A549 (cell line): Measurements from ENCODE around the gene CITED4. TPM values are rescaled to one million over a fixed set of nuclear protein-coding genes. Genes with fewer than 3 reads are reported as not detected.

Source experiments
- ATAC-seq, 2 experiments: fragments of 200-7000 bp in 1 of 2; fragments of >200 bp in 1 of 2; cut with Nextera tagmentation in 1 of 2; cut with Tn5 transposase in 1 of 2; 3 replicates each; pipeline versions ENCODE4 v1.8.0 to v1.9.1; 2018 to 2020; ENCODE audit warnings: mild to moderate bottlenecking in 1 of 2, moderate library complexity in 1 of 2
- CTCF ChIA-PET: fragments of 300-600 bp; sonication (Branson Sonifier 250); formaldehyde crosslinking; extraction: SDS; loops from one replicate; lab custom pipeline; 2021; ENCODE audit warnings: antibody characterized with exemption, inconsistent platforms; lab: Yijun Ruan, JAX
- POLR2A ChIA-PET: fragments of 350-600 bp; formaldehyde crosslinking; extraction: SDS; loops from one replicate; lab custom pipeline; 2021; ENCODE audit warnings: antibody characterized with exemption, inconsistent platforms; lab: Yijun Ruan, JAX
- DNase-seq, 2 experiments: peaks; one replicate each; pipeline versions ENCODE4 v3.0.0 to v3.0.0-alpha.2; 2011 to 2016; ENCODE audit warnings: low read depth in 1 of 2, low spot score in 1 of 2
- FAIRE-seq: peaks from 2 replicates; lab custom pipeline; 2011; peaks lifted over from hg19 to GRCh38; lab: Jason Lieb, UNC
- H3K27ac ChIP-seq, 2 experiments: fragments of >200 bp; sonication (Bioruptor Twin); formaldehyde crosslinking; 3 replicates each; pipeline ENCODE4 v1.5.1; 2016 to 2017
- H3K4me1 ChIP-seq: fragments of >200 bp; sonication (Bioruptor Twin); formaldehyde crosslinking; 3 replicates; pipeline ENCODE4 v1.6.1; 2016
- H3K4me2 ChIP-seq: fragments of >200 bp; sonication (Bioruptor Twin); formaldehyde crosslinking; 3 replicates; pipeline ENCODE4 v1.6.1; 2016
- H3K4me3 ChIP-seq: fragments of >200 bp; sonication (Bioruptor Twin); formaldehyde crosslinking; 3 replicates; pipeline ENCODE4 v1.5.1; 2016
- H3K9me3 ChIP-seq: fragments of >200 bp; sonication (Bioruptor Twin); formaldehyde crosslinking; 3 replicates; pipeline ENCODE4 v1.6.1; 2016
- CBX8 ChIP-seq: fragments of 200-600 bp; sonication (generic); IDR thresholded peaks from 2 replicates; pipeline ENCODE4 v1.6.1; 2016
- CEBPB ChIP-seq, 2 experiments: fragments of >200 bp in 1 of 2; sonication (Bioruptor Twin) in 1 of 2; formaldehyde crosslinking in 1 of 2; IDR thresholded peaks; 2 replicates each; pipeline ENCODE4 v1.6.1; 2012 to 2016
- CHD4 ChIP-seq: fragments of 200-600 bp; sonication (generic); IDR thresholded peaks from 2 replicates; pipeline ENCODE4 v1.6.1; 2016; ENCODE audit warnings: antibody characterized with exemption, mild to moderate bottlenecking, borderline replicate concordance
- EP300 ChIP-seq, 2 experiments: fragments of >200 bp; sonication (Bioruptor Twin); formaldehyde crosslinking; IDR thresholded peaks; 2 replicates in 1 of 2; 3 replicates in 1 of 2; pipeline ENCODE4 v1.6.1; 2016 to 2017
- FOSB ChIP-seq: fragments of 250-450 bp; sonication (Bioruptor Pico); IDR thresholded peaks from 2 replicates; pipeline ENCODE4 v1.5.0; 2020; ENCODE audit warnings: mild to moderate bottlenecking, moderate library complexity
- FOSL2 ChIP-seq, 2 experiments: fragments of 450-650 bp in 1 of 2; fragments of >200 bp in 1 of 2; sonication (Bioruptor Twin) in 1 of 2; formaldehyde crosslinking; IDR thresholded peaks; 2 replicates each; pipeline versions ENCODE4 v1.5.0 to v1.6.1; 2016 to 2020; ENCODE audit warnings: mild to moderate bottlenecking in 1 of 2, moderate library complexity in 1 of 2
- GATA3 ChIP-seq: IDR thresholded peaks from 2 replicates; pipeline ENCODE4 v1.6.1; 2012; ENCODE audit warnings: borderline replicate concordance
- HMGXB4 ChIP-seq: fragments of 250-450 bp; sonication (Bioruptor Pico); IDR thresholded peaks from 2 replicates; pipeline ENCODE4 v1.5.0; 2021; ENCODE audit warnings: mild to moderate bottlenecking, moderate library complexity, borderline replicate concordance
- HOXB5 ChIP-seq: fragments of 250-450 bp; sonication (Bioruptor Pico); IDR thresholded peaks from 2 replicates; pipeline ENCODE4 v1.5.0; 2020; ENCODE audit warnings: mild to moderate bottlenecking, moderate library complexity
- JUNB ChIP-seq: fragments of >200 bp; sonication (Bioruptor Twin); formaldehyde crosslinking; IDR thresholded peaks from 2 replicates; pipeline ENCODE4 v1.6.1; 2016
- KDM1A ChIP-seq: fragments of 200-600 bp; sonication (generic); IDR thresholded peaks from 2 replicates; pipeline ENCODE4 v1.6.1; 2016; ENCODE audit warnings: low read depth, mild to moderate bottlenecking
- MYC ChIP-seq: IDR thresholded peaks from 2 replicates; pipeline ENCODE4 v1.6.1; 2012; ENCODE audit warnings: mild to moderate bottlenecking, inconsistent platforms, low read length, improper control_type of control experiment, borderline replicate concordance
- NFE2L2 ChIP-seq: fragments of 150-350 bp; conservative IDR thresholded peaks from 2 replicates; pipeline ENCODE4 v1.6.1; 2014; ENCODE audit warnings: low read length
- NR3C1 ChIP-seq: fragments of >200 bp; sonication (Bioruptor Twin); formaldehyde crosslinking; IDR thresholded peaks from 3 replicates; pipeline ENCODE4 v1.6.1; 2017
- RCOR1 ChIP-seq: fragments of 150-350 bp; IDR thresholded peaks from 2 replicates; pipeline ENCODE4 v1.6.1; 2014; ENCODE audit warnings: antibody characterized with exemption, low read length, low read depth
- RFX5 ChIP-seq: fragments of 450-650 bp; IDR thresholded peaks from 2 replicates; pipeline ENCODE4 v1.7.1; 2014; ENCODE audit warnings: antibody characterized with exemption, mild to moderate bottlenecking, moderate library complexity
- WGBS: methylation state at CpG from one replicate; pipeline ENCODE4 v1.1.6; 2017; ENCODE audit errors: missing lambda C conversion rate; 5-methylcytosine and 5-hydroxymethylcytosine counted together
- polyA plus RNA-seq, 4 experiments: library from polyadenylated mRNA; depleted of rRNA in 3 of 4; stranded (reverse); fragments of >200 nt; fragmentation: RNase III in 1 of 4; extraction: RNeasy Plus Mini Kit Qiagen cat#74134 plus additional on column Dnase treatment in 1 of 4; gene quantifications; 2 replicates in 3 of 4; 3 replicates in 1 of 4; pipeline ENCODE4 v1.2.3, GENCODE V29; 2011 to 2017
- TF ChIP-seq, protein P1 (sequence below): IDR thresholded peaks from 2 replicates; pipeline ENCODE4 v1.6.1; 2012; ENCODE audit warnings: low read depth, borderline replicate concordance
- TF ChIP-seq, protein P2 (sequence below): fragments of >200 bp; sonication (Bioruptor Twin); formaldehyde crosslinking; IDR thresholded peaks from 3 replicates; pipeline ENCODE4 v1.6.1; 2016
- TF ChIP-seq, protein P3 (sequence below): IDR thresholded peaks from 2 replicates; pipeline ENCODE4 v1.6.1; 2012

Gene CITED4
- polyA plus RNA-seq, 2 of the 4 experiments (the other 2 are of a cell fraction), result 7.1 to 32.2 TPM

DNA sequence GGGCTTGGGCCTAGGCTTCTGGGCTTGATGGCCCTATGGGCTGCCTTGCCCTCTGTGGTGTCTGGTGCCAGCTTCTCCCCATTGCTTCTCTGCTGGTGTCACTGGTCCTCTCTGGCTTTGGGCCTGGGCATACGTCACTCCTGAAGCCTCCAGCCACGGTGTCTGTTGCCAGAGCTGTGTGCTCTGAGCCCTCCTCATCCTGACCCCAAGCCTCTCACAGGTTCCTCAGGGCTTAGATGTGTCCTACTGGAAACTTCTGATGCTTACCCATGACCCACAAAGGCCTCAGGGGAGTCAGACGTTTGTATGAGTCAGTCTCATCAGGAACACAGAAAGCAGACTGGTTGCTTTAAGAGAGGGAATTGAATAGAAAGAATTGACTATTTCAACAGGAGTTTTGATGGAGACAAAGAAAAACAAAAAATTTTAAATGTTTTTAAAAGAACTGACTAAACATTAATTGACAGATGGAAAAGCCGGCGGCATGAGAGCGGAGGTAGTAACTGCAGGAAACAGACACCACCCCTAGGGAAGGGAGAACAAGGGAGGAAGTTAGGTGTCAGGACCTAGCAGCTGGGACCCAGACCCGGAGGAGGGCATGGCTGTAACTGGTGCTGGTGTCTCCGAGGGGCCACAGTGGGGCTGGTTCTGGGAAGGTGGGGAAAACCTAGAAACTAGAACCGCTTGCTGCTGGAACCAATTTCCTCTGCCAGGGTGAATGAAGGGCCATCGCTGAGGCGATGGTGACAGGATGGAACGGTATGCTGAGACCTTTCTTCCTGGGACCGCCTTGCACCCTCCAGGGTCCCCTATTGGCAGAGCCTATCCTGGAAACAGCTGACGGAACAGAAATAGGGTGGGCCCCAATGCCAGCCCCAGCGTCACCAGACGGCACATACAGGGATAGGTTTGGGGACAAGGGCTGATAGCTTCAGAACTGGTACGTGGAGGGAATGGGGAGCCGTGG, 40.0 kb upstream of the CITED4 start:
- peak; percentile 38 to 55 for DNase-seq
- H3K9me3 ChIP-seq, result no peaks in the 10 kb centered on the region
- no peak overlapping the region for H3K4me3 ChIP-seq
- ChIA-PET POLR2A (no interaction called here), CTCF (interaction anchor here (0.8 to 1.3 kb wide), 2 partner anchors 37 to 53 kb away, joined by 3 read pairs; no protein-coding TSS in a partner anchor)
- H3K27ac ChIP-seq, result peak overlapping the region; percentile 81 to 87
- WGBS, result 68% methylated on average over 18 of the region's 18 CpGs
- TF ChIP-seq CBX8 (no peak), FOSL2 (IDR thresholded peaks at IDR 0.05) (no peak), FOSL2 (CRISPR knock-in tag; IDR thresholded peaks at IDR 0.05) (peak; percentile 19; the same call in 1 of the 2 replicates)
- peak; percentile 74 to 77 for ATAC-seq
- peaks cover 51% of the 10 kb centered on the region for H3K4me1 ChIP-seq
- FAIRE-seq, result no peak
- peak overlapping the region; percentile 55 for H3K4me2 ChIP-seq

DNA sequence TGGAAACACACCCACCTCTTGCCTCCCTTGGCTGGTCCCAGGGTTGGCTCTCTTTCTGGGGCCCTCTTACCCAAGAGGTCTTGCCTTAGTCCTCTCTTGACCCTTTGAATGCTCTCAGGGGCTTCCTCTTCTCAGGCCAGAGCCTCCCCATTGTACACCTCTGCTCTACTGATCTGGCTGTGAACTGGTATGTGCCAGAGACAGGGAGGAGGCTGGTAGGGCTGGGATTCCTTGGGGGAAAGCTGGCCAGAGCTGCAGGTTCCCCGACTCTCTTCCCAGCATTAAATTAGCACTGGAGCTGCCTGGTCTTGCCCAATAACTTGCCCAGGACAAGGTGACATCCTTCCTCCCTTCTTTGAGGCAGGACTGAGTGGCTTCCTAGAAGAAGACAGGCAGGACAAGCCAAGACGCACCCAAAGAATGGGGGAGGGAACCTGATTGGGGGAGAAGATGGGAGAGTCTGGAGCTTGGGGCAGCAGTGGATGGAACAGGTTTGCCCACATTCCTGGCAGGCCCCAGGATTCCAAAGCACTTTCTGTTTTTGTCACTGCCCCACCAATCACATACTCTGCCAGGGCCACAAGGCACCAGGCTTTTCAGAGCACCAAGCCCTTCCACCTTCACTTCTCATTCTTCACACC, 37.2 kb upstream of the CITED4 start:
- Histone ChIP-seq H3K4me2 (peak overlapping the region; percentile 58), H3K4me1 (peaks cover 45% of the 10 kb centered on the region), H3K9me3 (peaks cover 10% of the 10 kb centered on the region), H3K4me3 (no peak overlapping the region), H3K27ac (peak overlapping the region; percentile 73 to 85)
- TF ChIP-seq, protein P1, sequence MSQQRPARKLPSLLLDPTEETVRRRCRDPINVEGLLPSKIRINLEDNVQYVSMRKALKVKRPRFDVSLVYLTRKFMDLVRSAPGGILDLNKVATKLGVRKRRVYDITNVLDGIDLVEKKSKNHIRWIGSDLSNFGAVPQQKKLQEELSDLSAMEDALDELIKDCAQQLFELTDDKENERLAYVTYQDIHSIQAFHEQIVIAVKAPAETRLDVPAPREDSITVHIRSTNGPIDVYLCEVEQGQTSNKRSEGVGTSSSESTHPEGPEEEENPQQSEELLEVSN, result no peak
- TF ChIP-seq JUNB (no peak), CHD4 (no peak), MYC (no peak), NR3C1 (no peak), HMGXB4 (no peak), KDM1A (no peak), NFE2L2 (no peak)
- ATAC-seq (no peak), DNase-seq (no peak), FAIRE-seq (no peak)
- ChIA-PET CTCF (interaction anchor here (1.7 to 2.2 kb wide), 2 partner anchors 50 to 54 kb away, joined by 5 to 8 read pairs; no protein-coding TSS in a partner anchor), POLR2A (interaction anchor here (1.2 kb wide), 1 partner anchor 37 kb away, joined by 3 read pairs; the partner anchor contains the start of gene CITED4)
- 92% methylated on average over 2 of the region's 2 CpGs for WGBS

DNA sequence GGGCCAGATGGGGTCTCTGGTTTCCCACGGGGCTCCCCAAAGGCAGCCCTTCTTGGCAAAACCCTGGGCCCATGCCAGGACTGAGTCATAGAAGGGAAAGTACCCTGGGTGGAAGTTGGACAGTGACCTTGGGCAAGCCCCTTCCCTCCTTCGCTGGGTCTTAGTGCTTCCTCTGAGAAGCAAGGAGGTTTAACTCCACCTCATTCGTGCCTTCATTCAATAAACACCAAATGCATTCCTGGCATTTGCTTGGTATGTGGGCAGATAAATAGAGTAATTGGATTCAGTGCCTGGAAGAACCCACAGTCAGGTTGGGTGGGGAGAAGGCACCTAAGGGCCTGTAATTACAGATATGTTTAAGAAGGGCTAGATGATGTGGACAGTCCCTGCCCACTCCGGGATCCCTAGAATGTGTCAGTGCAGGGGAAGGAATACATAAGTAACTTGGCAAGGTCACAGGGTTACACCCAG, 36.3 kb upstream of the CITED4 start:
- Histone ChIP-seq H3K9me3 (peaks cover 19% of the 10 kb centered on the region), H3K4me3 (no peak overlapping the region)
- FAIRE-seq, result no peak
- 7% methylated on average over 4 of the region's 4 CpGs for WGBS
- POLR2A ChIA-PET, result interaction anchor here (1.2 kb wide), 1 partner anchor 36 kb away, joined by 3 read pairs; the partner anchor contains the start of gene CITED4
- TF ChIP-seq RCOR1 (no peak), HOXB5 (0 out of 2 replicates have a peak, but pooled peaks have one; percentile 44), EP300 (IDR thresholded peaks at IDR 0.05) (peak in 1 of 2 experiments; percentile 35; a peak in 1 of 5 replicates), RFX5 (no peak), FOSB (CRISPR knock-in tag) (no peak), FOSL2 (IDR thresholded peaks at IDR 0.05) (no peak), FOSL2 (CRISPR knock-in tag; IDR thresholded peaks at IDR 0.05) (peak; percentile 70), CEBPB (IDR thresholded peaks at IDR 0.05) (peak in 1 of 2 experiments; percentile 18; a peak in 1 of 4 replicates), GATA3 (peak; percentile 53; the same call in 1 of the 2 replicates)
- TF ChIP-seq, protein P2, sequence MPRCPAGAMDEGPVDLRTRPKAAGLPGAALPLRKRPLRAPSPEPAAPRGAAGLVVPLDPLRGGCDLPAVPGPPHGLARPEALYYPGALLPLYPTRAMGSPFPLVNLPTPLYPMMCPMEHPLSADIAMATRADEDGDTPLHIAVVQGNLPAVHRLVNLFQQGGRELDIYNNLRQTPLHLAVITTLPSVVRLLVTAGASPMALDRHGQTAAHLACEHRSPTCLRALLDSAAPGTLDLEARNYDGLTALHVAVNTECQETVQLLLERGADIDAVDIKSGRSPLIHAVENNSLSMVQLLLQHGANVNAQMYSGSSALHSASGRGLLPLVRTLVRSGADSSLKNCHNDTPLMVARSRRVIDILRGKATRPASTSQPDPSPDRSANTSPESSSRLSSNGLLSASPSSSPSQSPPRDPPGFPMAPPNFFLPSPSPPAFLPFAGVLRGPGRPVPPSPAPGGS, result 0 out of 3 replicates have a peak, but pooled peaks have one; percentile 16
- TF ChIP-seq, protein P3, sequence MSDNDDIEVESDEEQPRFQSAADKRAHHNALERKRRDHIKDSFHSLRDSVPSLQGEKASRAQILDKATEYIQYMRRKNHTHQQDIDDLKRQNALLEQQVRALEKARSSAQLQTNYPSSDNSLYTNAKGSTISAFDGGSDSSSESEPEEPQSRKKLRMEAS, result peak; percentile 31; the same call in 1 of the 2 replicates
- TF ChIP-seq, all 56 proteins: peak for 7
- Histone ChIP-seq H3K4me2 (peak overlapping the region; percentile 58), H3K27ac (peak overlapping the region; percentile 73 to 85), H3K4me1 (peaks cover 45% of the 10 kb centered on the region)
- DNase-seq (peak in 1 of 2 experiments; percentile 71), ATAC-seq (peak; percentile 48 to 65; a peak in 3 of 6 replicates)
- CTCF ChIA-PET, result interaction anchor here (1.1 to 2.2 kb wide), 5 partner anchors 16 to 55 kb away, joined by 3 to 14 read pairs (median 4); no protein-coding TSS in a partner anchor
